ENCODE results near the gene ACKR2. TPM values are rescaled to one million over a fixed set of nuclear protein-coding genes. Genes with fewer than 3 reads are reported as not detected.

ACKR2 gene
- total RNA-seq, 1 donor from 2014 or later = 11.2 TPM

DNA sequence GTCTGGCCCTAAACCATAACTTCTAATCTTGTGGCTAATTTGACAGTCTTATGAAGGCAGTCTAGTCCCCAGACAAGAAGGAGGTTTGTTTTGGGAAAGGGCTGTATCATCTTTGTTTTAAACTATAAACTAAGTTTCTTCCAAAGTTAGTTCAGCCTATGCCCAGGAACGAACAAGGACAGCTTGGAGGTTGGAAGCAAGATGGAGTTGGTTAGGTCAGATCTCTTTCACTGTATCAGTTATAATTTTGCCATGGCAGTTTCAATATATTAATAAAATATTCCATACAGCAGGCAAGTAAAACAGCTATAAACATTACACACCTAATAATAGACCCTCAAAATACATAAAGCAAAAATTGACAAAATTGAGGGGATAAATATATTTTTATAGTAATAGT is 83.6 kb downstream of the ACKR2 start:
- DNase-seq = no peak

DNA sequence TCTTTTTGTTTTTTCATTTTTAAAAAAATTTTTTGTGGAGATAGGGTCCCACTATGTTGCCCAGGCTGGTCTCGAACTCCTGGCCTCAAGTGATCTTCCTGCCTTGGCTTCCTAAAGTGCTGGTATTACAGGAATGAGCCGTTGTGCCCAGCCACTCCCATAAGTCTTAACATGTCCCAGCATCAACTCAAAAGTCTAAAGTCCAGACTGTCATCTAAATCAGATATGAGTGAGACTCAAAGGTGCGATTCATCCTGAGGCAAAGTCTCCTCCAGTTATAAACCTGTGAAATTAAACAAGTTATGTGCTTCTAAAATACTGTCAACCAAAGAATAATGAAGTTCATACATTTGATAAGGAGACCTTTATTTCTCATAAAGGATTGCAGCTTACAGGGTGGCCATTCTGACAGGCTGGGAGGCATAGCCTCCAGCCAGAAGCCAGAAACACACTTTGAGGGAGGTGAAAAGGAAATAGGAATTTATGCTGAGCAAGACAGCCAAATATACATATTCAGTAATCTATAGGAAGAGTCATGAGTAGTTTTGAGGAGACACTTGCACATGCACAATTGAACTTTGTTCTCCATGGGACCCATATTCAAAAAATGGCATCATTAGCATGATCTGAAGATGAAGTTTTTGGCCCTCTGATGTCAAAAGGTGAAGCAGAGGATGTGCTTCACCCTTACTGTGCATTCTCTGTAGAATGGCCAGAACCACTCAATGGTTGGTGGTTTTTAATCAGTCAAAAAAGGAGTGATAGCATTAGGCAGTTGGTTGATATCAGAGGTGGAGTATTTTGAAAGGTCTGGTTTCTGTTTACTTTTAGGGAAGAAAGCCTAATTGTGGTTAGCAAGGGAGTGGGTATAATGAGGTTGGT is 85.7 kb downstream of the ACKR2 start:
- no peak for DNase-seq

- no peak for DNase-seq
These were observed 86.3 kb downstream of the ACKR2 start for GRCh38 chr3:42895580-42895868.

DNA sequence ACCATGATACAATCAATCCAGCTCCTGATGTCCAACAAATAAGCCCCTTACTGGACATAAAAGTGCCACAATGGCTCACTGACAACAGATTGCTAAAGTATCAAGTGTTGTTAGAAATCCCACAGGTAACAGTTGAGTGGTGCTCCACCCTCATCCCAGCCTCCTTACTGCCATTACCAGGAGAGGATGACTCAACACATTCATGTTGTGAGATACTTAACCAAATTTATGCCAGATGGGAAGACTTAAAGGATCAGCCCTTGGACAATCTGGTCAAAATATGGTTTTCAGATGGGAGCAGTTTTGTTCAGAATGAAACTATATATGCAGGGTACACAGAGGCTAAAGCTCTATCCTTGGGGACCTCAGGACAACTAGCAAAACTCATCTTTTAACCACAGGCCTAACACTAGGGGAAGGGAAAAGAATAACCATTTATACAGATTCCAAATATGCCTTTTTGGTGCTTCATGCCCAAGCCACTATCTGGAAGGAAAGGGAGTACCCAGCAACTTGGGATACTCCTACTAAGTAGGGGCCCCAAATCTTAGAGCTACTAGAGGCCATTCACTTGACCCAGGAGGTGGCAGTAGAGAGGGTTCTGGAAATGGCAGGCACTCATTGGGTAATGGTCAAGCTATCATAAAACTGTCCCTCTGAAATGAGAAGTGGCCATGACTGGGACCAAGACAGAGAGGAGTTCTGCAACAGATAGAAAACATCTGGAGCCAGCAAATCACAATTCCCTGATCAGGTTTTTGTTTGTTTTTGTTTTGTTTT is 89.8 kb downstream of the ACKR2 start:
- no peak for DNase-seq

DNA sequence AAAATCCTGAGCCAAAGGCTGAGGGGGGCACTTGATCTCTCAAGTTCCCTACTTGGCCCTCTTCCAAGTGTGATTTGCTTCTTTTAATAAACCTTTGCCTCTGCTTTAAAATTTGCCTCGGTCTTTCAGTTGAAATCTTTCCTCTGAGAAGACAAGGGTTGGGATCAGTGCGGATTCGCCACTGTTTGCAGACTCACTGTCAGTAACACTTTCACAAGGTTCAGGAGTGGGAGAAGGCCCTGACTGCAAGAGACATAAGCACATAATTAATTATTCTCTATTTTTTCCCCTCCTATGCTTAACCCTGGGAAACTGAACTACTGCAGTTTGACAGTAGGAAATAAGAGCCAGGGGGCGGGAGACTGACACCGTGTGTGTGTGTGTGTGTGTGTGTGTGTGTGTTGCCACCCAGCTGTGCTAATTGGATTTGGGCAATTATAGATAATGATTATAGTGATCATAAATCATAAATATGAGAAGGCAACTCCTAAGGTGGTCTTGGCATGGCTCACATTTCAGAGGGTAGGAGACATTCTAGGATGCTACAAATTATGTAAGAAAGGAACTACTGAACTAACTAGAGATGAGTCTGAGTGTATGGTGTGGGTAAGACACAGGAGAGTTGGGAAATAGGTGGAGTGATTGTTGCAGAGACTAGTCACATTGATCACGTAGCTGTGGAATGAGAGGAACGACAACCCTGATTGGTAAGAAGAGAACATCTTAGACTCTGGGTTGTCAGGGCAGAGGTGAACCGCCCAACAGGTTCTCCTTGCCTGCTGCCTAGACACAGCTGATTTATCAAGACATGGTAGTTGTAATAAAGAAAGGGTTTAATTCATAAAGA is 91.2 kb downstream of the ACKR2 start:
- no peak for DNase-seq

GRCh38 chr3:42901073-42901415 is 91.8 kb downstream of the ACKR2 start:
- DNase-seq = no peak

DNA sequence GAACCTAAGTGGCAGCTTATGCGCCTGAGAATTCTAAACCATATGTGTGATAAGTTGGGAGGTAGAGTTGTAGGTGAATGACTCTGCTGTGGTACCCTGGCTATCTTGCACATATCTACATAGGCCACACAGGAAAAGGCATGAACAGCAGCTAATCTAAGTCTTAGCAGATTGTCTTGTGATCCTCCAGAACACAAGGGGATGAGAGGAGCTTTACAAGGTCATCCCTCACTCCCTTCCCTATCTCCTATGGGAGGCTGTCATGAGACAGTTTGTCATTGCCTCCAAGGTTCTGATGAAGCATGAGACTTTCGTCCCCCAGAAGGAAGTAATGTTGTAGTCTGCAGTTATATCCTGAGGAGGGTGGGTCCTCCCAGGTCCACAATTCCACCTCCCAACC is 93.0 kb downstream of the ACKR2 start:
- no peak for DNase-seq

DNA sequence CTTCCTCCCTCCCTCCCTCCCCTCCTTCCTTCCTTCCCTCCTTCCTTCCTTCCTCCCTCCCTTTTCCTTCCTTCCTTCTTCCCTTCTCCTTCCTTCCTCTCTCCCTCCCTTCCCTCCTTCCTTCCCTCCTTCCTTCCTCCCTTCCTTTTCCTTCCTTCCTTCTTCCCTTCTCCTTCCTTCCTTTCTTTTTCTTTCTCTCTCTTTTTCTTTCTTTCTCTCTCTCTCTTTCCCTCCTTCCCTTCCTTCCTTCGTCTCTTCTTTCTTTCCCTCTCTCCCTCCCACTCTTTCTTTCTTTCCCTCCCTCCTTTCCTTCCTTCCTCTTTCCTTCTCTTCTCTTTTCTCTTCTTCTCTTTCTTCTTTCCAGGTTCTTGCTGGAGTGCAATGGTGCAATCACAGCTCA is 94.8 kb downstream of the ACKR2 start:
- DNase-seq = no peak

DNA sequence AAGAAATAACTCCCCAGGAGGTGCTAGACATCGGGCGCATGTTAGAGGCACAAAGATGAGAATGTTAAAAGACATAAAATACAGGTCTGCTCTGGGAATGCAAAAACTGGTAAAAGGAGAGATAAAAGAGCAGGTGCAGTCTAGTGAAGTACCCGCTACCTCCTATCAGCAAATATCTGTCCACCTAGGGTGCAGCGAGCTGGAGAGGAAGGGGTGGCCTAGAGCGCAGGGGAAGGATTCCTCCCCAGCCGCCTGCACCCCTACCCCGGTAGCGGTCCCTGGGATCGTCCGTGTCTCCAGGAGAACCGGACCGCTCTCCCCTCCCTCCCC is 96.5 kb downstream of the ACKR2 start:
- no peak for DNase-seq

GRCh38 chr3:42906070-42906847 is 97.0 kb downstream of the ACKR2 start, which contains the start of gene ZNF662:
Gene ZNF662, plus strand, starts transcription at chr3:42906142. Its CDS starts 1,973 bp downstream, at chr3:42908115.
- peak; percentile 5 for DNase-seq

DNA sequence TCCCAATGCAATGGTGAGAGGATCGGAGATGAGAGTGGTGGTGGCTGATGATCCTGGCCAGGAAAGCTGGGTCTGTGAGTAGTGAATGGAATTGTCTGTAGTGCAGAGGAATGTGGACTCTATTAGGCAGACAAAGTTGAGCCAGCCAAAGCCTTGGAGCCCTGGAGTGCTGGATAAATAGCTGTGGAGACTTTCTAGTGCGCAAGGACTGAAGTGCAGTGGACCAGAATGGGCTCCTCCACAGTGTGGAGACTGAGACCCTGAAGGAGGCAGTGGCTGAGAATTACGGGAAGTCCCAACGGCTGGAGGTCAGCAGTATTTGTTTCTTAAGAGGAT is 97.6 kb downstream of the ACKR2 start:
- no peak for DNase-seq

DNA sequence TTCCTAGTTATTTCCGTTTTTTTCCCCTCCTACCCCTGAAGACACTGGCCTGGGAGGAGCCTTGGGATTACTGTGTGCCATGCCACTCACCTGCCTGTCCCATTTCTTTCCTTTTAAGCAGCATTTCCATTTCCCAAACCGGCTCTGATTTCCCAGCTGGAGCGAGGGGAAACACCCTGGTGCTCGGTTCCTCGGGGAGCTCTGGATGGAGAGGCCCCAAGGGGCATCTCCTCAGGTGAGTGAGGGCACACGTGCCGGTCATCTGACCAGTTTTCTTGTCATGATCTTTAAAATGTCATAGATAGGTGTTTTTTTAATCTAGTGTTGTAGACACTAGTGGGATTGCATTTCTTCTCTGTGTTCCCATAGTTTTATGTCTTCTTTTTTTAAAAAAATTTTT is 99.4 kb downstream of the ACKR2 start:
- no peak for DNase-seq

- no peak for DNase-seq
These were observed 102.3 kb downstream of the ACKR2 start for GRCh38 chr3:42911551-42911950.

DNA sequence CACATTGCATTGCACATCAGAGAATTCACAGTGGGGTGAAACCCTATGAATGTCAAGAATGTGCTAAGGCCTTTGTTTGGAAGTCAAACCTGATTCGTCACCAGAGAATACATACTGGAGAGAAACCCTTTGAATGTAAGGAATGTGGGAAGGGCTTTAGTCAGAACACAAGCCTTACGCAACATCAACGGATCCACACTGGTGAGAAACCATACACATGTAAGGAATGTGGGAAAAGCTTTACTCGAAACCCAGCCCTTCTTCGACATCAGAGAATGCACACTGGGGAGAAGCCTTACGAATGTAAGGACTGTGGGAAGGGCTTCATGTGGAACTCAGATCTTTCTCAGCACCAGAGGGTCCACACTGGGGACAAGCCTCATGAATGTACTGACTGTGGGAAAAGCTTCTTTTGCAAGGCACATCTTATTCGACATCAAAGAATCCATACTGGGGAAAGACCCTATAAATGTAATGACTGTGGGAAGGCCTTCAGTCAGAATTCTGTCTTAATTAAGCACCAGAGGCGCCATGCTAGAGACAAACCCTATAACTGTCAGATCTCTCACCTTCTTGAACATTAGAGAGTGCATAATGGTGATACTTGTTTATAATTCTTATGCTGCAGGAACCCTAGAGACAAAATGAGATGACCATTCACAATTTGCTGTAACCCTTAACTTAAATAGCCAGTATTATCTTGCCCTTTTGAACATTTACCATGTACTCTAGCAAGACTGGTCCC is 105.7 kb downstream of the ACKR2 start:
- no peak for DNase-seq

Other genes with a start within 250 kb of the ACKR2 start
- 104 and 114 TPM in 2 replicates for gene SEC22C, start 227.5 kb upstream of the ACKR2 start, total RNA-seq
- 23.4 and 46.5 TPM in 2 replicates for gene SS18L2, start 218.6 kb upstream of the ACKR2 start, total RNA-seq
- gene NKTR, start 208.8 kb upstream of the ACKR2 start, total RNA-seq = 61.7 and 133 TPM in 2 replicates
- 13.9 and 19.6 TPM in 2 replicates for gene ZBTB47, start 155.7 kb upstream of the ACKR2 start, total RNA-seq
- 0.17 TPM in 1 of 2 replicates, not detected in the other for gene KLHL40, start 123.9 kb upstream of the ACKR2 start, total RNA-seq
- not detected in 2 replicates for gene HHATL, start 106.6 kb upstream of the ACKR2 start, total RNA-seq
- 0.28 and 1.0 TPM in 2 replicates for gene CCDC13, start 36.2 kb upstream of the ACKR2 start, total RNA-seq
- gene HIGD1A, start 5.0 kb upstream of the ACKR2 start, total RNA-seq = 110 and 112 TPM in 2 replicates
- gene CYP8B1, start 66.4 kb downstream of the ACKR2 start, total RNA-seq = not detected in 2 replicates
- gene ZNF662, start 96.7 kb downstream of the ACKR2 start, total RNA-seq = 1.5 and 2.4 TPM in 2 replicates
- gene GASK1A, start 169.9 kb downstream of the ACKR2 start, total RNA-seq = 0.09 TPM in 1 of 2 replicates, not detected in the other